ENCODE data around the gene HEBP2.
"Not testable (repeated sequence)": the region's sequence is repeated elsewhere in the genome, so short reads cannot be mapped to it uniquely, and the experiment has no call there.

Gene HEBP2

GRCh38 chr6:138403801-138404665 lies at the start of gene HEBP2:
Gene HEBP2, plus strand, starts transcription at chr6:138404223. Its CDS starts 273 bp downstream, at chr6:138404496.
- DNase-seq: peak; percentile 97

- DNase-seq: peak; percentile 6
These were observed 46.1 kb upstream of the HEBP2 start for GRCh38 chr6:138357928-138358327.

DNA sequence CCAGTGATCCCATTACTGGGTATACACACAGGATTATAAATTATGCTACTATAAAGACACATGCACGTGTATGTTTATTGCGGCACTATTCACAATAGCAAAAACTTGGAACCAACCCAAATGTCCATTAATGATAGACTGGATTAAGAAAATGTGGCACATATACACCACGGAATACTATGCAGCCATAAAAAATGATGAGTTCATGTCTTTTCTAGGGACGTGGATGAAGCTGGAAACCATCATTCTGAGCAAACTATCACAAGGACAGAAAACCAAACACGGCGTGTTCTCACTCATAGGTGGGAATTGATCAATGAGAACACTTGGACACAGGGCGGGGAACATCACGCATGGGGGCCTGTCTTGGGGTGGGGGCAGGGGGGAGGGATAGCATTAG lies 35.3 kb upstream of the HEBP2 start:
- not testable (repeated sequence) for DNase-seq

- no peak for DNase-seq
These were observed 33.2 kb upstream of the HEBP2 start for GRCh38 chr6:138370631-138371451.

DNA sequence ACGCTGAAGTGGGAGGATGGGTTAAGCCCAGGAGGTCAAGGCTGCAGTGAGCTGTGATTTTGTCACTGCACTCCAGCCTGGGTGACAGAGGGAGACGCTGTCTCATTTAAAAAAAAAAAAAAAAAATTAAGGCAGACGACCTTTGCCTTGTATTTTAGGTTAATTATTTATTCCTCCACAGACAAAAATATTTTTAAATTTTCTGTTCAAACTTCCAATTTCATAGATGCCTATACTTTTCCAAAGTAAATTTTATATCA lies 32.6 kb upstream of the HEBP2 start:
- no peak for DNase-seq

- peak; percentile 11 for DNase-seq
These were observed 32.3 kb upstream of the HEBP2 start for GRCh38 chr6:138371720-138372119.

DNA sequence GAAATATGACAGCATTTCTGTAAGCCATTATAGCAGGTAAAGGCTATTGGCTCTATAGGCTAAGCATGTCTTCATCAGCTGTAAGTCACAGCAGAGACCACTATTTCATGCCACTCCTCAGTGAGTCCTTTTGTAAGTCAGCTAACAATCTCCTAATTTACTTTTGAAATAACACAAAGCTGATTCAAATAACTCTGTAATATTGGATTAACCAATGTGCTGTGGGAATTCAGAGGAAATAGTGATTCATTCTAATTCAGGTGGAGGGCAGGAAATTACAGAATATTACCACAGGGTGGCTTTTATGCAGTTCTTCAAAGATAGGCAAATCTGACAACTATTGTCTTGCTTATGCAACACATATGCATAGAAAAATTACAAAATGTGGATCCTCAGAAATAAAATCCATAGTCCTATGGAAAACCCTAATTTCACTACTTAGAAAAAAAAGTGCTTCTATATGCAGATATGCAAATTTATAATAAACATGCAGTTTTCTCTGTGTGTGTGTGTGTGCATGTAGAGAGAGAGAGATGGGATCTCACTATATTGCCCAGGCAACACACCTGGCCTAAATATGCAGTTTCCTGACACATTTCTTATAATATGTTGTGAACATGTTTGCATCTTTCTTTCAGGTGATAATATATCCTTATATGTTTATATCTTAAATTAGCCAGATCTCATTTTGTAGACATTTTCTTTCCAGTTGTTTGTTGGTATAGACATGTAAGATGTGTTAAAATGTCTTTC lies 31.1 kb upstream of the HEBP2 start:
- DNase-seq: peak; percentile 45

GRCh38 chr6:138374230-138374629 lies 29.8 kb upstream of the HEBP2 start:
- DNase-seq: no peak

DNA sequence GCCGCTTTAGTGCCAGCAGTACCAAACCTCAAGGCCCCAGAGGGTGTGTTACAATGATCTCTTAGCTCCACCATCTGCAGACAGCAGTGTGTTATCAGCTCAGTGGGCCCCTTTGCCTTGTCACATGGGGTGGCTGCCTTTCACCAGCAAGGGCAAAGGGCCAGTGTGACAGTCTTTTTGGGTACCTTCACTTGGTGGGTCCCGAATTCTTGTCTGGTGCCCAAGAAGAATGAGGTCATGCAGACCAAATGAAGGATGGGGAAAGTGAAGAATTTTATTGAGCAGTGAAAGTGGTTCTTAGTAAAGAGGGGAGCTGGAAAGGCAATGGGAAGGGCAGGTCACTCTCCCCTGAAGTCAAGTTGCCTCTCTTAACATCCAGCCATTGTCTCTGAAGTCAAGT lies 29.2 kb upstream of the HEBP2 start:
- DNase-seq: peak; percentile 25

- DNase-seq: no peak
These were observed 27.0 kb upstream of the HEBP2 start for GRCh38 chr6:138377042-138377441.

GRCh38 chr6:138377844-138378243 lies 26.2 kb upstream of the HEBP2 start, which contains the start of gene SMIM28:
Gene SMIM28, plus strand, starts transcription at chr6:138377905. Its CDS starts 168 bp downstream, at chr6:138378073.
- DNase-seq: no peak

DNA sequence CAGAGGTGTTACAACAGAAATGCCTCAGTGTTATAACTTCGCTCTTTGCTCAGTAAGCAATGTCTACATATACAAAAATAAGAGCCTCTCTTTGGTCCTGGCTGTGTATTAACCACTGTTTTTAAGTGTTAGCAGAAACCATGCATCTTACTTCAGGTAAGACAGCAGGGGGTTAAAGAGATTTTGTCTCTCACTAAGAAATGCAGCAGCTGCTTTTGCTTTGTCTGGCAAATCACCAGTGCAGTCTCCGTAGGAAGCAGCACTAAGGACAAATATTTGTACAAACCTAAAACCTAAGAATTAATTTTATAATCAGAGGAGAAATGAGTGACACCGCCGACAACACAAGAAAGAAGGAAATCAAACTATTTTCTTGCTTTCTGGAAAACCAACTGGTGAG lies 25.6 kb upstream of the HEBP2 start:
- DNase-seq: no peak

GRCh38 chr6:138382498-138383265 lies 21.3 kb upstream of the HEBP2 start:
- DNase-seq: no peak

- no peak for DNase-seq
These were observed 20.2 kb upstream of the HEBP2 start for GRCh38 chr6:138383776-138384175.

DNA sequence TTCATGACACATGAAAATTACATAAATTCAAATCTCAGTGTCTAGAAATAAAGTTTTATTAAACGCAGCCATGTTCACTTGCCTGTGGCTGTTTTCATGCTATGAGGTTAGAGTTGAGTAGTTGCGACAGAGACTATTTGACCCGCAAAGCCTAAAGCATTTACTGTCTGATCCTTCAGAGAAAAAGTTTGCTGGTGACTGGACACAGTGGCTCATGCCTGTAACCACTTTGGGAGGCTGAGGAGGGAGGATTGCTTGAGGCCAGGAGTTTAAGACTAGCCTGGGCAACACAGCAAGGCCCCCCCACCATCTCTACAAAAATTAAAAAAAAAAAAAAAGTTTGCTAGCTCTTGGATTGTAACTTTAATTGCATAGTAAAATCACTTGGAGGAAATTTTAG lies 17.1 kb upstream of the HEBP2 start:
- DNase-seq: no peak

GRCh38 chr6:138387577-138388368 lies 16.2 kb upstream of the HEBP2 start:
- no peak for DNase-seq

- no peak for DNase-seq
These were observed 14.5 kb upstream of the HEBP2 start for GRCh38 chr6:138389551-138389950.

DNA sequence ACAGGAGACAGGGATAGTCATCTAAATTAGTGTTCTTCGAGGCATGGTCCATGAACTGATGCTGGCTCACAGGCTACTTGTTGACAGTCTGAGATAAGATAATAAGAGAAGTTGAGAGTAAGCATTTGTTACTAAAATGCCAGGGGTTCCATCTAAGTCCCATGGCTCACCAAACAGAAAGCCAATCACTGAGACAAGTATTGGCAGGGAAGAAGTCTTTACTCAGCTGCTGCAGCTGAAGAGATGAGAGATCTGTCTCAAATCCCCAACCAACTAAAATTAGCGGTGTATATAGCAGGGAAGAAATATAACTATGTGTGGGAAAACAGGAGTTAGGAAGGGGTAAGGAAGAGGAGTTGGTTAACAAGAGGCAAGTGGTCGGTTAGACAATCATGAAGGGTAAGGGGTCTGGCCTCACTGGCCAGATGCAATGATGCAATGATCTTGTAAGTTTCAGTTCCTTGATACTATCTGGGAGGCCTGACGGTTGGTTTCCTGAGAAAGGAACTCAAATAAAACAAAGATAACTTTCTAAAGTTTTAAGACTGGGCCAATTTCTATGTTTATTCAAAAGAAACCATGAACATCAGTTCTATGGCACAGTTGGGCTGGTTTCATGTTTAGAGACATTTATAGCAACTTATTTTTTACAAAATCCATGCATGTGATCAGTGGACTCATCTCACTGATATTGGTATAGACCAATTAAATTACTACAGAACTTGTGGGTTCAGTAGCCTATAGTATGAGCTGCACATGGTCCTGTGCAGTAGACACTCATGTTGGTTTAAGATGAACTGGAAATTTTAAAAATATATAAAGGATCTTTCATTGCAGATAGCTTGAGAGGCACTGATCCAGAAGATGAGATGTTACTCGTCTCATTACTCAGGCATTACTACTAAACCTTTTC lies 9.9 kb upstream of the HEBP2 start:
- peak; percentile 37 for DNase-seq

DNA sequence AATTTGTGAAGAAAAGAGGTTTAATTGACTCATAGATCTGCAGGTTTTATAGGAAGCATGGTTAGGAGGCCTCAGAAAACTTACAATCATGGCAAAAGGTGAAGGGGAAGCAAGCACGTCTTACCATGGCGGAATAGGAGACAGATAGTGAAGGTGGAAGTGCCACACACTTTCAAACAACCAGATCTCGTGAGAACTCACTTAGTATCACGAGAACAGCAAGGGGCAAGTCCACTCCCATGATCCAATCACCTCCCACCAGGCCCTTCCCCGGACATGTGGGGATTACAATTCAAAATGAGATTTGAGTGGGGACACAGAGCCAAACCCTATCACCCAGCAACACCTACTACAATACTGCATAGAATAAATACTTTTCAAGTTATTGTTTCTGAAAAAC lies 7.3 kb upstream of the HEBP2 start:
- DNase-seq: no peak
